Adrenal gland (tissue), 5 donors: ENCODE measurements around the gene ZKSCAN1.

Source experiments
- CTCF ChIP-seq, 6 experiments: fragments of 450-650 bp in 4 of 6; fragments of 200-600 bp in 2 of 6; sonication (generic) in 1 of 6; IDR thresholded peaks; 1 replicate in 5 of 6; 2 replicates in 1 of 6; pipeline versions ENCODE4 v1.5.1 to v1.8.0; 2016 to 2021; ENCODE audit warnings: antibody characterized with exemption in 6 of 6, mild to moderate bottlenecking in 2 of 6, moderate library complexity in 1 of 6
- POLR2A ChIP-seq, 2 donors: fragments of 450-650 bp; IDR thresholded peaks; one replicate each; pipeline ENCODE4 v1.6.1; 2017; ENCODE audit warnings: antibody characterized with exemption in 2 of 2, mild to moderate bottlenecking in 2 of 2, moderate library complexity in 1 of 2
- donor health status: DM: no; HTN: no; CAD: no.

- TF ChIP-seq CTCF (IDR thresholded peaks at IDR 0.05) (no peak), POLR2A (IDR thresholded peaks at IDR 0.05) (no peak)
Observed at GRCh38 chr7:100010901-100011300, 4.5 kb upstream of the ZKSCAN1 start.
